Trophoblast cell (in vitro differentiated cells and primary cell): Measurements from ENCODE around the gene NPHP4.

Experiments used
- DNase-seq, 2 donors: peaks; one replicate each; pipeline ENCODE4 v3.0.0-alpha.2; 2016
- H2AFZ ChIP-seq: 2 replicates; pipeline ENCODE4 v1.6.1; 2013; ENCODE audit warnings: low read length, moderate library complexity, mild to moderate bottlenecking; ENCODE audit not compliant: insufficient read depth, poor library complexity
- H2AK5ac ChIP-seq: 2 replicates; pipeline ENCODE4 v1.6.1; 2013; ENCODE audit warnings: mild to moderate bottlenecking, low read length
- H2BK120ac ChIP-seq: 2 replicates; pipeline ENCODE4 v1.6.1; 2013; ENCODE audit warnings: low read length, mild to moderate bottlenecking, moderate library complexity; ENCODE audit not compliant: insufficient read depth, poor library complexity
- H2BK12ac ChIP-seq: 2 replicates; pipeline ENCODE4 v1.6.1; 2013; ENCODE audit warnings: mild to moderate bottlenecking, low read length, moderate library complexity
- H2BK5ac ChIP-seq: 2 replicates; pipeline ENCODE4 v1.6.1; 2013; ENCODE audit warnings: low read length, low read depth, moderate library complexity, mild to moderate bottlenecking; ENCODE audit not compliant: poor library complexity
- H3K14ac ChIP-seq: 2 replicates; pipeline ENCODE4 v1.6.1; 2013; ENCODE audit warnings: mild to moderate bottlenecking, low read length
- H3K18ac ChIP-seq: 2 replicates; pipeline ENCODE4 v1.6.1; 2013; ENCODE audit warnings: mild to moderate bottlenecking, low read length
- H3K23ac ChIP-seq: 2 replicates; pipeline ENCODE4 v1.6.1; 2013; ENCODE audit warnings: low read length
- H3K27ac ChIP-seq: 2 replicates; pipeline ENCODE4 v1.5.1; 2013; ENCODE audit warnings: low read depth, mild to moderate bottlenecking, inconsistent platforms, low read length, moderate library complexity
- H3K27me3 ChIP-seq: 2 replicates; pipeline ENCODE4 v1.6.1; 2013; ENCODE audit warnings: inconsistent platforms, mild to moderate bottlenecking, low read length, moderate library complexity; ENCODE audit not compliant: insufficient read depth
- H3K36me3 ChIP-seq, 2 experiments: 1 replicate in 1 of 2; 2 replicates in 1 of 2; pipeline ENCODE4 v1.6.1; 2013; ENCODE audit warnings: low read length in 2 of 2, mild to moderate bottlenecking in 2 of 2, moderate library complexity in 1 of 2; ENCODE audit not compliant: insufficient read depth in 2 of 2, control insufficient read depth in 1 of 2
- H3K4ac ChIP-seq: 2 replicates; pipeline ENCODE4 v1.6.1; 2013; ENCODE audit warnings: low read depth, mild to moderate bottlenecking, low read length, moderate library complexity
- H3K4me1 ChIP-seq, 2 experiments: 1 replicate in 1 of 2; 2 replicates in 1 of 2; pipeline ENCODE4 v1.6.1; 2013; ENCODE audit warnings: low read length in 2 of 2, mild to moderate bottlenecking in 2 of 2, moderate library complexity in 1 of 2; ENCODE audit not compliant: insufficient read depth in 2 of 2, control insufficient read depth in 1 of 2
- H3K4me2 ChIP-seq: 2 replicates; pipeline ENCODE4 v1.6.1; 2013; ENCODE audit warnings: inconsistent platforms, mild to moderate bottlenecking, low read length, moderate library complexity
- H3K4me3 ChIP-seq: 2 replicates; pipeline ENCODE4 v1.5.1; 2013; ENCODE audit warnings: mild to moderate bottlenecking, low read depth, low read length, inconsistent platforms
- H3K79me1 ChIP-seq: one replicate; pipeline ENCODE4 v1.6.1; 2013; ENCODE audit warnings: low read length
- H3K79me2 ChIP-seq: 2 replicates; pipeline ENCODE4 v1.6.1; 2013; ENCODE audit warnings: low read length, mild to moderate bottlenecking; ENCODE audit not compliant: control insufficient read depth, insufficient read depth, poor library complexity
- H3K9ac ChIP-seq: 2 replicates; pipeline ENCODE4 v1.6.1; 2013; ENCODE audit warnings: mild to moderate bottlenecking, low read length
- H3K9me3 ChIP-seq: 2 replicates; pipeline ENCODE4 v1.6.1; 2013; ENCODE audit warnings: low read depth, mild to moderate bottlenecking, control low read depth, inconsistent platforms, low read length; ENCODE audit not compliant: insufficient read depth
- H4K12ac ChIP-seq: 2 replicates; pipeline ENCODE4 v1.6.1; 2013; ENCODE audit warnings: low read depth, mild to moderate bottlenecking, low read length, moderate library complexity
- H4K8ac ChIP-seq: 2 replicates; pipeline ENCODE4 v1.6.1; 2013; ENCODE audit warnings: low read depth, mild to moderate bottlenecking, low read length, moderate library complexity
- H4K91ac ChIP-seq: one replicate; pipeline ENCODE4 v1.6.1; 2013; ENCODE audit warnings: low read depth, mild to moderate bottlenecking, low read length, moderate library complexity
- WGBS: extraction: QIAGEN DNeasy Blood & Tissue Kit; methylation state at CpG from one replicate; pipeline ENCODE4 v1.1.7; 2013; ENCODE audit warnings: missing lambda C conversion rate; ENCODE audit not compliant: insufficient read length, insufficient coverage; ENCODE audit errors: extremely low coverage; 5-methylcytosine and 5-hydroxymethylcytosine counted together

The NPHP4 gene

DNA sequence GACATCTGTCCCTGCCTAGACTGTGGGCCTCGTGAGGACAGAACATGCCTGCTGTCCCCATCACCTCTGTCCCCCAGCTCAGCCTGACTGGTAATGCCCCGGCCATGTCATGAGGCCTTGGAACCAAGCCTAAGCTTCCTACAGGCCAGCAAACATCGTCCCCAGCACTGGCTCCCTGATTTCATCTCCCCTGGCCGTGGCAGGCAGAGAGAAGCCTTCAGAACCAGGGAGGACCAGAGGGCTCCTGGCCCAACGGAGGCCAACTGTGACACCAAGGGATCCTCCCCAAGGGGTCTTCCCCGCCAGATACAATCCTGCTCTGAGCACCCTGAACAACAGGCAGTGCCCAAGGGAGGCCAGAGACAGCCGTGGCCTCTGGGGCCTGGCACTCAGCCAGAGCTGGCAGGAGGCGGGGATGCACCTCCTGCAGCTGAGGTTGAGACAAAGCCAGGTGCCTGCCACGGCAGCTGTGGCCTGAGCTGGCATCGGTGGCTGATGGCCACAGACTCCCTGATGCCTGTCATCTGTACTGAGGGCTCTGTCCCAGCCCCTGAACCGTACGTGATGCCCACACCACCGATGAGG, 9.9 kb upstream of the NPHP4 start:
- no peak overlapping the region for H4K8ac ChIP-seq
- no peak overlapping the region for H4K12ac ChIP-seq
- H3K4me3 ChIP-seq, result no peak overlapping the region
- H2BK120ac ChIP-seq, result no peak overlapping the region
- no peak overlapping the region for H2AK5ac ChIP-seq
- H3K36me3 ChIP-seq, result no peaks in the 10 kb centered on the region
- H2AFZ ChIP-seq, result no peak overlapping the region
- H3K79me2 ChIP-seq, result no peaks in the 10 kb centered on the region
- no peaks in the 10 kb centered on the region for H3K79me1 ChIP-seq
- H3K27me3 ChIP-seq, result no peaks in the 10 kb centered on the region
- no peak overlapping the region for H3K23ac ChIP-seq
- DNase-seq, result no peak
- no peak overlapping the region for H2BK12ac ChIP-seq
- H3K4ac ChIP-seq, result no peak overlapping the region
- peaks cover 2% of the 10 kb centered on the region for H3K9me3 ChIP-seq
- WGBS, result no CpG with 5 or more reads among the region's 13 CpGs
- H4K91ac ChIP-seq, result no peak overlapping the region
- no peak overlapping the region for H3K4me2 ChIP-seq
- H3K14ac ChIP-seq, result no peak overlapping the region
- H3K27ac ChIP-seq, result no peak overlapping the region
- H2BK5ac ChIP-seq, result no peak overlapping the region
- no peak overlapping the region for H3K9ac ChIP-seq
- no peak overlapping the region for H3K18ac ChIP-seq
- H3K4me1 ChIP-seq, result no peaks in the 10 kb centered on the region

DNA sequence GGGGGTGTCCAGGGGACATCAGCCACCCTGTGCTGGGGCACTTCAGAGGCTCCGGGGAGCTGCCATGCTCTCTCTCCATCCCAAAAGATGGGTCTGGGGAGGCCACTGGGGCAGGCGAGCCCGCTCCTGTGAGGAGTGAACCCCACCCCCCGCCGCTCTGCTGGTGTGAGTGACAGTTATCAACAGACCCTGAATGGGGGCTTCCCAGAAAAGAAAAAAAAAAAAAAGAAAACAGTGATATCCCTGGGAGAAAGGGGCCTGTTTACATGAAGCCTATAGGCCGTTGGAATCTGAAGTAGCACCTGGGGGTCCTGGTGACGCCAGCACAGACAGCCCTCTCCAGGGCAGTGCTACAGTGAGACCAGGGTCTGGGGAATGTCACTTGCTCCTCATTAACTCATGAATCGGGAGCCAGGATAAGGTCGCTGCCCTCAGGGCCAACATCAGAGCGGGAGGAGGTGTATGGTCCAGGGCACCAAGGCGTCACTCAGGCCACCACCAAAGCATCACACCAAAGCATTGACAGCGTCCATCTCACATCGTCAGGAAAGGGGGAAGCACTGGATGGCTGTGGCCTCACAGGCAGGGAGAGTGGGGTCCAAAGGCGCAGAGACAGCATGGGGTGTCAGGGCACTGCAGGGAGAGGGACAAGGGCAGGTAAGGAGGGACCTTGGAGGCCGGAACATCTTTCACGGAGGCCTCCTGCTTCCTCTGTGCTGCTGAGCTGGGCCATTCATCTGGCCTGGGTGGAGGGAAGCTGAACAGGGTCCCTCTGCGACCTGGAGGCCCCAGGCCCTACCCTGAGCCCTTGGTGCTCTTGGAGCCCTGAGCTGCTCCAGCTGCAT, 8.4 kb upstream of the NPHP4 start:
- Histone ChIP-seq H3K23ac (no peak overlapping the region), H3K4me3 (no peak overlapping the region), H3K4ac (no peak overlapping the region), H3K4me2 (no peak overlapping the region), H3K9me3 (peaks cover 2% of the 10 kb centered on the region), H3K9ac (no peak overlapping the region), H4K12ac (no peak overlapping the region), H3K18ac (no peak overlapping the region), H2BK120ac (no peak overlapping the region), H3K14ac (no peak overlapping the region), H3K27ac (no peak overlapping the region), H3K79me2 (no peaks in the 10 kb centered on the region), H2BK5ac (no peak overlapping the region), H2AK5ac (no peak overlapping the region), H2AFZ (no peak overlapping the region), H4K8ac (no peak overlapping the region), H3K27me3 (no peaks in the 10 kb centered on the region), H2BK12ac (no peak overlapping the region), H3K79me1 (no peaks in the 10 kb centered on the region), H3K36me3 (no peaks in the 10 kb centered on the region), H3K4me1 (no peaks in the 10 kb centered on the region), H4K91ac (no peak overlapping the region)
- no peak for DNase-seq
- no CpG with 5 or more reads among the region's 17 CpGs for WGBS

DNA sequence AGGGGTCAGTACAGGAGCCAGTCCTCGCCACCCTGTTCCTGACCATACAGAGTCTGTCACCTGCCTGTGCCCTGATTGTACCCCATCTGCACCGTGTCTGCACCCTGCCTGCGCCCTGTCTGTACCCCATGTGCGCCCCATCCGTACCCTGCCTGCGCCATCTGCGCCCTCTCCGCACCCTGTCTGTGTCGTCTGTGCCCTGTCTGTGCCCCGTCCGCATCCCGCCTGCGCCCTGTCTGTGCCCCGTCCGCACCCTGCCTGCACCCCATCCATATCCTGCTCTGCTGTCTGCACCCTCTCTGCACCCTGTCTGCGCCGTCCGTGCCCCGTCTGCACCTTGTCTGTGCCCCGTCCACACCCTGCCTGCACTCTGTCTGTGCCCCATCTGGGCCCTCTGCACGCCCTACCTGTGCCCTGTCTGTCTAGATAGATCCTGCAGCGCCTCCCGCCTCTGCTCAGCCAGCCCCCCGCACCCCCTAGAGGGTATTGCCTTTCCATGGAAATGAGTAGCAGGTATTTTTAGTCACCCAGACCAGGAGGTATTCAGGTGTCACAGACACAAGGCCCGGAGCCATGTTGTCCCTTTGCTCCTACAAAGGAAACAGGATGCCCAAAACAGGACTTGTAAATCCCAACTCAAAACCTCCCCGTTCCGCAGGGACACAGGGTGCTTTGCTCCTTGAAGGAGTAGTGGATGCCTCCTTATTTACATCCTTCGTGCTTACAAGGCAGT, 7.7 kb upstream of the NPHP4 start:
- H3K79me1 ChIP-seq, result no peaks in the 10 kb centered on the region
- no peaks in the 10 kb centered on the region for H3K79me2 ChIP-seq
- no peak for DNase-seq
- WGBS, result no CpG with 5 or more reads among the region's 28 CpGs
- H3K4me3 ChIP-seq, result peak overlapping the region; percentile 45
- H3K9me3 ChIP-seq, result peaks cover 2% of the 10 kb centered on the region
- no peak overlapping the region for H2BK5ac ChIP-seq
- no peak overlapping the region for H4K8ac ChIP-seq
- no peak overlapping the region for H2BK120ac ChIP-seq
- H3K27ac ChIP-seq, result no peak overlapping the region
- H3K27me3 ChIP-seq, result peaks cover 5% of the 10 kb centered on the region
- H3K9ac ChIP-seq, result no peak overlapping the region
- H4K91ac ChIP-seq, result no peak overlapping the region
- no peak overlapping the region for H2AFZ ChIP-seq
- H3K4me1 ChIP-seq, result no peaks in the 10 kb centered on the region
- no peak overlapping the region for H3K23ac ChIP-seq
- H3K4me2 ChIP-seq, result no peak overlapping the region
- no peak overlapping the region for H4K12ac ChIP-seq
- H3K18ac ChIP-seq, result no peak overlapping the region
- no peak overlapping the region for H2BK12ac ChIP-seq
- no peak overlapping the region for H2AK5ac ChIP-seq
- no peaks in the 10 kb centered on the region for H3K36me3 ChIP-seq
- H3K4ac ChIP-seq, result no peak overlapping the region
- no peak overlapping the region for H3K14ac ChIP-seq

DNA sequence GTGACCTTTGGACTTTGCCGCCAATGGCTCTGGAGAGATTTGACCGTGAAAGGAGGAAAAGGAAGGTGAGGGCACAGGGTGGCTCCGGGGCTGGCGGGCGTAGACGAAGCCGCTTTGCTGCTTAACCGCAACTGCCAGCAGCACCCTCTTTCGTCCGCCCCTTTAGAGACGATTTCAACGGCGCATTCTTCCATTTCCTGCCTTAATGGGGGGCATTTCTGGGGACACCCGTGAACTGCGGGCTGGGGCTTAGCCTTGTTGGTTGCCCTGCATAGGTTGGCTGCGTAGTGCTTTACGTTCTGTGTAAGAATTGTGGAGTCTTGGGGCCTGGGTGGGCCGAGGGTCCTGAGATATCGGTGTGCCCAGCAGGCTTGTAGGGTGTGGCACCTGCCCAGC, 6.7 kb upstream of the NPHP4 start:
- no peak overlapping the region for H3K4ac ChIP-seq
- H3K27me3 ChIP-seq, result peaks cover 10% of the 10 kb centered on the region

More for the DNA sequence above, 6.7 kb upstream of the NPHP4 start:
- H4K8ac ChIP-seq, result no peak overlapping the region
- H3K36me3 ChIP-seq, result no peaks in the 10 kb centered on the region
- H3K79me1 ChIP-seq, result no peaks in the 10 kb centered on the region
- no CpG with 5 or more reads among the region's 19 CpGs for WGBS
- no peaks in the 10 kb centered on the region for H3K79me2 ChIP-seq
- DNase-seq, result no peak
- no peak overlapping the region for H3K18ac ChIP-seq
- no peak overlapping the region for H4K12ac ChIP-seq
- no peak overlapping the region for H3K14ac ChIP-seq
- no peak overlapping the region for H3K27ac ChIP-seq
- no peak overlapping the region for H4K91ac ChIP-seq
- H3K23ac ChIP-seq, result no peak overlapping the region
- H2BK5ac ChIP-seq, result no peak overlapping the region
- H3K4me2 ChIP-seq, result no peak overlapping the region
- H2AK5ac ChIP-seq, result no peak overlapping the region
- H3K4me3 ChIP-seq, result no peak overlapping the region
- no peak overlapping the region for H2BK12ac ChIP-seq
- H2AFZ ChIP-seq, result no peak overlapping the region
- no peaks in the 10 kb centered on the region for H3K4me1 ChIP-seq
- H3K9ac ChIP-seq, result no peak overlapping the region
- no peak overlapping the region for H2BK120ac ChIP-seq
- H3K9me3 ChIP-seq, result peaks cover 2% of the 10 kb centered on the region
